ENCODE data around the gene PAK5.

GRCh38 chr20:9515214-9515585 is 323.7 kb downstream of the PAK5 start:
- TF ChIP-seq CTCF (conservative IDR thresholded peaks at IDR 0.05; ENCODE audit: low read depth, low read length), result no peak
- no peak for TF ChIP-seq EZH2phosphoT487 (IDR thresholded peaks at IDR 0.05; ENCODE audit: borderline replicate concordance, low read length)
- no peak for TF ChIP-seq EZH2 (IDR thresholded peaks at IDR 0.05; ENCODE audit: low read length, unreplicated experiment)

All from PC-3 (cell line).